HepG2 (cell line): ENCODE measurements around the gene RSL1D1. TPM values are rescaled to one million over a fixed set of nuclear protein-coding genes. Genes with fewer than 3 reads are reported as not detected.
A peak's percentile ranks its signal among the peaks of the same experiment; 100 is the strongest.

Experiments used
- CBFB ChIP-seq: sonication (generic); formaldehyde crosslinking; IDR thresholded peaks from 2 replicates; pipeline ENCODE4 v1.4.0; 2020; ENCODE audit warnings: missing genetic modification reagents
- GATA4 ChIP-seq: sonication (generic); IDR thresholded peaks from 2 replicates; pipeline ENCODE4 v1.6.1; 2016; ENCODE audit warnings: antibody characterized with exemption, low read depth, borderline replicate concordance
- MEIS1 ChIP-seq: sonication (generic); formaldehyde crosslinking; IDR thresholded peaks from 2 replicates; pipeline ENCODE4 v1.9.0; 2021; ENCODE audit warnings: mild to moderate bottlenecking, missing genetic modification reagents, moderate library complexity, borderline replicate concordance
- MZF1 ChIP-seq: sonication (generic); formaldehyde crosslinking; IDR thresholded peaks from 2 replicates; pipeline ENCODE4 v1.8.1; 2023; ENCODE audit warnings: mild to moderate bottlenecking, missing genetic modification reagents, borderline replicate concordance
- PLSCR1 ChIP-seq: sonication (generic); formaldehyde crosslinking; IDR thresholded peaks from 2 replicates; pipeline ENCODE4 v1.5.0; 2020; ENCODE audit warnings: missing genetic modification reagents, mild to moderate bottlenecking, borderline replicate concordance
- RELA ChIP-seq: sonication (generic); formaldehyde crosslinking; IDR thresholded peaks from 2 replicates; pipeline ENCODE4 v1.4.0; 2020; ENCODE audit warnings: missing genetic modification reagents
- SIN3A ChIP-seq: IDR thresholded peaks from 2 replicates; pipeline ENCODE4 v1.6.1; 2011; ENCODE audit warnings: low read depth, mild to moderate bottlenecking, control low read depth, low read length, borderline replicate concordance
- SP2 ChIP-seq: sonication (generic); formaldehyde crosslinking; IDR thresholded peaks from 2 replicates; pipeline ENCODE4 v1.5.1; 2020; ENCODE audit warnings: mild to moderate bottlenecking, missing genetic modification reagents
- SRSF9 ChIP-seq: fragments of 200-400 bp; formaldehyde crosslinking; IDR thresholded peaks from 2 replicates; pipeline ENCODE4 v1.6.1; 2018; ENCODE audit warnings: borderline replicate concordance, mild to moderate bottlenecking, low read depth, low read length; ENCODE audit not compliant: insufficient read depth, poor library complexity, severe bottlenecking
- STAG1 ChIP-seq: sonication (generic); formaldehyde crosslinking; IDR thresholded peaks from 2 replicates; pipeline ENCODE4 v1.4.0; 2020; ENCODE audit warnings: missing genetic modification reagents
- STAT5B ChIP-seq: sonication (generic); formaldehyde crosslinking; IDR thresholded peaks from 2 replicates; pipeline ENCODE4 v1.4.0; 2020; ENCODE audit warnings: missing genetic modification reagents
- TFE3 ChIP-seq: IDR thresholded peaks from 2 replicates; pipeline ENCODE4 v1.6.1; 2016
- ZFY ChIP-seq: sonication (generic); formaldehyde crosslinking; IDR thresholded peaks from 2 replicates; pipeline ENCODE4 v1.4.0; 2020; ENCODE audit warnings: missing genetic modification reagents
- ZNF253 ChIP-seq: sonication (generic); formaldehyde crosslinking; IDR thresholded peaks from 2 replicates; pipeline ENCODE4 v1.8.0; 2022; ENCODE audit warnings: mild to moderate bottlenecking, missing genetic modification reagents, borderline replicate concordance
- ZNF343 ChIP-seq: sonication (generic); formaldehyde crosslinking; IDR thresholded peaks from 2 replicates; pipeline ENCODE4 v1.4.0; 2020; ENCODE audit warnings: mild to moderate bottlenecking, missing genetic modification reagents
- ZNF431 ChIP-seq: sonication (generic); formaldehyde crosslinking; IDR thresholded peaks from 2 replicates; pipeline ENCODE4 v1.9.0; 2022; ENCODE audit warnings: missing genetic modification reagents, low read depth, mild to moderate bottlenecking, borderline replicate concordance
- ZNF737 ChIP-seq: sonication (generic); formaldehyde crosslinking; IDR thresholded peaks from 2 replicates; pipeline ENCODE4 v1.5.0; 2020; ENCODE audit warnings: missing genetic modification reagents, mild to moderate bottlenecking, borderline replicate concordance
- ZNF781 ChIP-seq: sonication (generic); formaldehyde crosslinking; IDR thresholded peaks from 2 replicates; pipeline ENCODE4 v1.5.1; 2020; ENCODE audit warnings: borderline replicate concordance, mild to moderate bottlenecking, missing genetic modification reagents; ENCODE audit errors: not compliant biosample characterization
- polyA plus RNA-seq, 8 experiments: library from polyadenylated mRNA; depleted of rRNA in 3 of 8; stranded (reverse) in 7 of 8; unstranded in 1 of 8; fragments of >200 nt; fragmentation: Illumina TruSeq in 4 of 8; extraction: Trizol in 4 of 8; gene quantifications; 2 replicates each; pipeline versions ENCODE4 v1.2.1 to v1.2.3, GENCODE V29; 2011 to 2016; ENCODE audit warnings: low read depth in 4 of 8, missing spikeins in 1 of 8, mixed read lengths in 1 of 8; ENCODE audit not compliant: insufficient read depth in 1 of 8
- total RNA-seq, 5 experiments: library from RNA; depleted of rRNA; stranded (reverse); fragments of >200 nt; fragmentation: Illumina TruSeq; extraction: Trizol; gene quantifications; 2 replicates each; pipeline ENCODE4 v1.2.3, GENCODE V29; 2016; ENCODE audit warnings: low read depth in 1 of 5
- TF ChIP-seq, protein P1 (sequence below): sonication (generic); formaldehyde crosslinking; IDR thresholded peaks from 2 replicates; pipeline ENCODE4 v1.5.0; 2020; ENCODE audit warnings: mild to moderate bottlenecking, missing genetic modification reagents
- TF ChIP-seq, protein P2 (sequence below): sonication (generic); formaldehyde crosslinking; IDR thresholded peaks from 2 replicates; pipeline ENCODE4 v1.5.0; 2020; ENCODE audit warnings: mild to moderate bottlenecking, missing genetic modification reagents, borderline replicate concordance

RSL1D1 gene
- total and polyA plus RNA-seq, 2 of the 13 experiments (the other 11 are each of a cell fraction or from before 2014, with no cell fraction given) = 187 to 343 TPM

- TF ChIP-seq, protein P1, sequence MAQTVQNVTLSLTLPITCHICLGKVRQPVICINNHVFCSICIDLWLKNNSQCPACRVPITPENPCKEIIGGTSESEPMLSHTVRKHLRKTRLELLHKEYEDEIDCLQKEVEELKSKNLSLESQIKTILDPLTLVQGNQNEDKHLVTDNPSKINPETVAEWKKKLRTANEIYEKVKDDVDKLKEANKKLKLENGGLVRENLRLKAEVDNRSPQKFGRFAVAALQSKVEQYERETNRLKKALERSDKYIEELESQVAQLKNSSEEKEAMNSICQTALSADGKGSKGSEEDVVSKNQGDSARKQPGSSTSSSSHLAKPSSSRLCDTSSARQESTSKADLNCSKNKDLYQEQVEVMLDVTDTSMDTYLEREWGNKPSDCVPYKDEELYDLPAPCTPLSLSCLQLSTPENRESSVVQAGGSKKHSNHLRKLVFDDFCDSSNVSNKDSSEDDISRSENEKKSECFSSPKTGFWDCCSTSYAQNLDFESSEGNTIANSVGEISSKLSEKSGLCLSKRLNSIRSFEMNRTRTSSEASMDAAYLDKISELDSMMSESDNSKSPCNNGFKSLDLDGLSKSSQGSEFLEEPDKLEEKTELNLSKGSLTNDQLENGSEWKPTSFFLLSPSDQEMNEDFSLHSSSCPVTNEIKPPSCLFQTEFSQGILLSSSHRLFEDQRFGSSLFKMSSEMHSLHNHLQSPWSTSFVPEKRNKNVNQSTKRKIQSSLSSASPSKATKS (CRISPR knock-in tag) = no peak
- TF ChIP-seq RELA (CRISPR knock-in tag) (peak; percentile 93; the same call in 1 of the 2 replicates), CBFB (peak; percentile 82), ZNF253 (CRISPR knock-in tag) (peak; percentile 94), ZNF781 (CRISPR knock-in tag) (peak; percentile 91), SP2 (CRISPR knock-in tag) (peak; percentile 92), TFE3 (CRISPR knock-in tag) (peak; percentile 82), STAT5B (CRISPR knock-in tag) (peak; percentile 92; the same call in 1 of the 2 replicates), SIN3A (peak; percentile 99), ZNF431 (CRISPR knock-in tag) (peak; percentile 90), GATA4 (peak; percentile 95), ZNF737 (CRISPR knock-in tag) (peak; percentile 95; the same call in 1 of the 2 replicates), ZFY (CRISPR knock-in tag) (peak; percentile 99), MEIS1 (CRISPR knock-in tag) (peak; percentile 91), SRSF9 (no peak), PLSCR1 (CRISPR knock-in tag) (no peak), ZNF343 (CRISPR knock-in tag) (peak; percentile 98), STAG1 (CRISPR knock-in tag) (peak; percentile 30), MZF1 (0 out of 2 replicates have a peak, but pooled peaks have one; percentile 75)
- TF ChIP-seq, protein P2, sequence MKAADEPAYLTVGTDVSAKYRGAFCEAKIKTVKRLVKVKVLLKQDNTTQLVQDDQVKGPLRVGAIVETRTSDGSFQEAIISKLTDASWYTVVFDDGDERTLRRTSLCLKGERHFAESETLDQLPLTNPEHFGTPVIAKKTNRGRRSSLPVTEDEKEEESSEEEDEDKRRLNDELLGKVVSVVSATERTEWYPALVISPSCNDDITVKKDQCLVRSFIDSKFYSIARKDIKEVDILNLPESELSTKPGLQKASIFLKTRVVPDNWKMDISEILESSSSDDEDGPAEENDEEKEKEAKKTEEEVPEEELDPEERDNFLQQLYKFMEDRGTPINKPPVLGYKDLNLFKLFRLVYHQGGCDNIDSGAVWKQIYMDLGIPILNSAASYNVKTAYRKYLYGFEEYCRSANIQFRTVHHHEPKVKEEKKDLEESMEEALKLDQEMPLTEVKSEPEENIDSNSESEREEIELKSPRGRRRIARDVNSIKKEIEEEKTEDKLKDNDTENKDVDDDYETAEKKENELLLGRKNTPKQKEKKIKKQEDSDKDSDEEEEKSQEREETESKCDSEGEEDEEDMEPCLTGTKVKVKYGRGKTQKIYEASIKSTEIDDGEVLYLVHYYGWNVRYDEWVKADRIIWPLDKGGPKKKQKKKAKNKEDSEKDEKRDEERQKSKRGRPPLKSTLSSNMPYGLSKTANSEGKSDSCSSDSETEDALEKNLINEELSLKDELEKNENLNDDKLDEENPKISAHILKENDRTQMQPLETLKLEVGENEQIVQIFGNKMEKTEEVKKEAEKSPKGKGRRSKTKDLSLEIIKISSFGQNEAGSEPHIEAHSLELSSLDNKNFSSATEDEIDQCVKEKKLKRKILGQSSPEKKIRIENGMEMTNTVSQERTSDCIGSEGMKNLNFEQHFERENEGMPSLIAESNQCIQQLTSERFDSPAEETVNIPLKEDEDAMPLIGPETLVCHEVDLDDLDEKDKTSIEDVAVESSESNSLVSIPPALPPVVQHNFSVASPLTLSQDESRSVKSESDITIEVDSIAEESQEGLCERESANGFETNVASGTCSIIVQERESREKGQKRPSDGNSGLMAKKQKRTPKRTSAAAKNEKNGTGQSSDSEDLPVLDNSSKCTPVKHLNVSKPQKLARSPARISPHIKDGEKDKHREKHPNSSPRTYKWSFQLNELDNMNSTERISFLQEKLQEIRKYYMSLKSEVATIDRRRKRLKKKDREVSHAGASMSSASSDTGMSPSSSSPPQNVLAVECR (CRISPR knock-in tag) = peak; percentile 95
These were observed 54.0 kb downstream of the RSL1D1 start, which contains the start of gene ZC3H7A (continued) for GRCh38 chr16:11797166-11797956.
